Gastrocnemius medialis (tissue), 4 donors: Measurements from ENCODE around the gene FAM229B.

Source experiments
- CTCF ChIP-seq, 5 experiments: fragments of 450-650 bp in 3 of 5; fragments of 200-600 bp in 2 of 5; sonication (generic) in 2 of 5; IDR thresholded peaks in 4 of 5; conservative IDR thresholded peaks in 1 of 5; 1 replicate in 4 of 5; 2 replicates in 1 of 5; pipeline ENCODE4 v1.5.1; 2016 to 2019; ENCODE audit warnings: antibody characterized with exemption in 5 of 5, mild to moderate bottlenecking in 3 of 5, moderate library complexity in 3 of 5
- POLR2A ChIP-seq, 2 donors: fragments of 450-650 bp; IDR thresholded peaks; one replicate each; pipeline ENCODE4 v1.6.1; 2017; ENCODE audit warnings: antibody characterized with exemption in 2 of 2, mild to moderate bottlenecking in 2 of 2, moderate library complexity in 2 of 2

- TF ChIP-seq POLR2A (IDR thresholded peaks at IDR 0.05), result no peak
- no peak for TF ChIP-seq CTCF (IDR thresholded peaks at IDR 0.05 in 4 of 5, conservative IDR thresholded peaks at IDR 0.05 in 1 of 5)
Measured at GRCh38 chr6:112113918-112114317, 26.5 kb downstream of the FAM229B start.
